ENCODE data around the gene EBI3.

- TF ChIP-seq CTCF (IDR thresholded peaks at IDR 0.05) = no peak
- TF ChIP-seq RCOR1 (IDR thresholded peaks at IDR 0.05; ENCODE audit: low read length) = no peak
- TF ChIP-seq USF2 (IDR thresholded peaks at IDR 0.05; ENCODE audit: borderline replicate concordance, low read depth, low read length) = no peak
- TF ChIP-seq MXI1 (IDR thresholded peaks at IDR 0.05; ENCODE audit: low read depth, low read length) = no peak
- TF ChIP-seq TEAD4 (IDR thresholded peaks at IDR 0.05; ENCODE audit: borderline replicate concordance, insufficient read depth) = no peak
- TF ChIP-seq IRF3 (IDR thresholded peaks at IDR 0.05; ENCODE audit: low read depth, low read length) = no peak
- no peak for TF ChIP-seq USF1 (IDR thresholded peaks at IDR 0.05; ENCODE audit: borderline replicate concordance, low read depth)
Measured at GRCh38 chr19:4227771-4228170, 1.6 kb upstream of the EBI3 start.

All from SK-N-SH (cell line).